Keratinocyte (primary cell): ENCODE results near the gene NOL9.

Source experiments
- EZH2 ChIP-seq: IDR thresholded peaks from one replicate; pipeline ENCODE4 v1.6.1; 2012; ENCODE audit warnings: inconsistent platforms, mild to moderate bottlenecking, low read length, moderate library complexity
- TF ChIP-seq, protein P1 (sequence below), 3 experiments: IDR thresholded peaks in 1 of 3; conservative IDR thresholded peaks in 1 of 3; optimal IDR thresholded peaks in 1 of 3; 2 replicates in 2 of 3; 3 replicates in 1 of 3; pipeline versions ENCODE3 to v1.5.1; 2011; ENCODE audit warnings: low read length in 3 of 3, mild to moderate bottlenecking in 3 of 3, moderate library complexity in 2 of 3, control low read depth in 1 of 3, inconsistent platforms in 1 of 3; ENCODE audit not compliant: insufficient read depth in 2 of 3; ENCODE audit errors: extremely low read depth in 1 of 3

DNA sequence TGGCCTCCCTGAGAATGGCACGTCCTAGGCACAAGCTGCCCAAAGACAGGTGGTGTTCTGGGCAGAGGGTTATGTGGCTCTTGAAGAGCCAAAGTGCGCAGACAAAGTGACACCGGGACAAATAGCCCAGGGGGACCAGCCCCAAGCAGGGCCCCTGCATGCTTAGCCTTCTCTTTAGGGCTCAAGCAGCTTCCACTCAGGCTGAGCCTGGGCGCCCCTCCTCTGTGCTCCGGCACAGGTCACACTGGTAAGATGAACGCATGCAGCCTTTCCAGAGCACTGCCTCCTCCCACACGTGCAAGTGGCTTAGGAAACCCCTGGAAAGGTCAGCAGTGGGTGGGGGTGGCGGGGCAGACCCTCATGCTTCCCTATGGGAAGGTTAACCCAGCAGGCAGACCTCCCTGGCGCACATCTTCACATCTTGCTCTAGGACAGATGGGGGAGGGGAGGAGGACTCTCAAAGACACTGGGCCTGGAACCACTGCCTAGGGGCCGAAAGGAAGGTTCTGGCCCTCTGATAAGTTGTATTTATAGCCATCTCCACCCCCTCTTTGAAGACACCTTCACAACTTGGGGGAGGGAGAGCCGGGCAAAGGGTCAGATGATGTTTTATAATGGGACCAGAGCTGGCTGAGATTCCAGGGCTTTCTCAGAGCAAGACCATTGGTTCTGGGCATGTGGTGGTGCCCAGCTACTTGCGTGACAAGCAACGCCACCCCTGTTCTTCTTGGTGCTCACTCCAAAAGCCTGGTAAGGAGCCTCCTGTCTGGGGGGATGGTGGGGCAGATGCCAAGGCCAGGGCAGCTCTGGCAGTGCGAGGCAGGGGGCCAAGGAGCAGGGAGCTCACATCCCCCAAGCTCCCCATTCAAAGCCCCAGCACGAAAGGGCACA, 42.8 kb upstream of the NOL9 start:
- no peak for TF ChIP-seq EZH2
- TF ChIP-seq, protein P1, sequence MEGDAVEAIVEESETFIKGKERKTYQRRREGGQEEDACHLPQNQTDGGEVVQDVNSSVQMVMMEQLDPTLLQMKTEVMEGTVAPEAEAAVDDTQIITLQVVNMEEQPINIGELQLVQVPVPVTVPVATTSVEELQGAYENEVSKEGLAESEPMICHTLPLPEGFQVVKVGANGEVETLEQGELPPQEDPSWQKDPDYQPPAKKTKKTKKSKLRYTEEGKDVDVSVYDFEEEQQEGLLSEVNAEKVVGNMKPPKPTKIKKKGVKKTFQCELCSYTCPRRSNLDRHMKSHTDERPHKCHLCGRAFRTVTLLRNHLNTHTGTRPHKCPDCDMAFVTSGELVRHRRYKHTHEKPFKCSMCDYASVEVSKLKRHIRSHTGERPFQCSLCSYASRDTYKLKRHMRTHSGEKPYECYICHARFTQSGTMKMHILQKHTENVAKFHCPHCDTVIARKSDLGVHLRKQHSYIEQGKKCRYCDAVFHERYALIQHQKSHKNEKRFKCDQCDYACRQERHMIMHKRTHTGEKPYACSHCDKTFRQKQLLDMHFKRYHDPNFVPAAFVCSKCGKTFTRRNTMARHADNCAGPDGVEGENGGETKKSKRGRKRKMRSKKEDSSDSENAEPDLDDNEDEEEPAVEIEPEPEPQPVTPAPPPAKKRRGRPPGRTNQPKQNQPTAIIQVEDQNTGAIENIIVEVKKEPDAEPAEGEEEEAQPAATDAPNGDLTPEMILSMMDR (optimal IDR thresholded peaks at IDR 0.05 in 1 of 3, IDR thresholded peaks at IDR 0.05 in 1 of 3, conservative IDR thresholded peaks at IDR 0.05 in 1 of 3; ENCODE audit: extremely low read depth in 1 of 3, insufficient read depth in 2 of 3, low read length in 3 of 3), result no peak
